ENCODE measurements around the gene OR2F2.

DNA sequence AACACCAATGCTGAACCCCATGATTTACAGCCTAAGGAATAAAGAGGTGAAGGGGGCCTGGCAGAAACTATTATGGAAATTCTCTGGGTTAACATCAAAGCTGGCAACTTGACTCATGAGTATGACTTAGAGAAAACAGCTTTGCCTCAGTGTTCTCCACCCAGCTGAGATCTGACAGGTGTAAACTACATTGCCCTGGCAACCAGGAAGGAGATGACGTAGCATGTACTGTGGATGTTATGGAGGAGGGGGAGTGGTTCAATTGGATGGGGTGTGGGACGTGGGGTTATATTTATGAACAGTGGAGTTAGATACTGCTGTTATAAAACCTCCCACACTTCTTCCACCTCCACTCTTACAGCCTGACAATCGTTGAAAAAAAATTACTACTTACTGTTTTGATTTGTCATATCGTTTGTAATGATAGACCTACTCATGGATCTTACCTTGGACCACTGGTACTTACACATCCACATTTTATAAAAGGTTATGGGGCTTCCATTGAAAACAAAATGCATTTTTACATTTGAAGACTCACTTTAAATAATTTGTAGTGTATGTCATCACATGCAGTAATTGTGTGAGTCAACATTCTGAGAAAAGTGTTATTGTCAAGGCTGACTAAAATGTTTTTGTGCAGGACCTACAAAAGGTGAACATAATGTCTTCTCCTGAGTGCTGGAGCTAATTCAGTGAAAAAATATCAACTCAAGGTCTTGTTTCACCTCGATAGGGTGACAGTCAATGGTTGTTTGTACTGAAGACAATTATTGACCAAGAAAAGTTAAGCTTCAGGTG, 26.0 kb downstream of the OR2F2 start:
- TF ChIP-seq CTCF (IDR thresholded peaks at IDR 0.05 in 2 of 3, conservative IDR thresholded peaks at IDR 0.05 in 1 of 3; ENCODE audit: borderline replicate concordance in 1 of 3, insufficient read depth in 1 of 3, low read depth in 2 of 3, low read length in 2 of 3) (no peak), ZFX (IDR thresholded peaks at IDR 0.05) (no peak), SIN3A (IDR thresholded peaks at IDR 0.05; ENCODE audit: low read depth) (no peak), POLR2A (IDR thresholded peaks at IDR 0.05; ENCODE audit: borderline replicate concordance, extremely low read depth, insufficient read depth, insufficient read length) (no peak), REST (IDR thresholded peaks at IDR 0.05; ENCODE audit: low read depth) (no peak), POLR2AphosphoS5 (IDR thresholded peaks at IDR 0.05; ENCODE audit: low read depth, low read length) (no peak), ZNF274 (IDR thresholded peaks at IDR 0.05; ENCODE audit: low read depth, low read length) (no peak), EZH2phosphoT487 (IDR thresholded peaks at IDR 0.05; ENCODE audit: borderline replicate concordance) (no peak), SRF (IDR thresholded peaks at IDR 0.05; ENCODE audit: low read depth) (no peak), YY1 (IDR thresholded peaks at IDR 0.05; ENCODE audit: extremely low read depth, insufficient replicate concordance, low read depth, low read length) (no peak), TCF7L2 (IDR thresholded peaks at IDR 0.05; ENCODE audit: borderline replicate concordance, extremely low read depth, insufficient read depth, insufficient read length) (no peak), EZH2 (IDR thresholded peaks at IDR 0.05) (no peak)
- TF ChIP-seq, protein P1, sequence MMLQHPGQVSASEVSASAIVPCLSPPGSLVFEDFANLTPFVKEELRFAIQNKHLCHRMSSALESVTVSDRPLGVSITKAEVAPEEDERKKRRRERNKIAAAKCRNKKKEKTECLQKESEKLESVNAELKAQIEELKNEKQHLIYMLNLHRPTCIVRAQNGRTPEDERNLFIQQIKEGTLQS (IDR thresholded peaks at IDR 0.05) = no peak

All from HCT116 (cell line).